Bronchial epithelial cell (primary cell): Measurements from ENCODE around the gene IL1R1. TPM values are rescaled to one million over a fixed set of nuclear protein-coding genes. Genes with fewer than 3 reads are reported as not detected.

ENCODE experiments used
- DNase-seq: peaks from one replicate; pipeline ENCODE4 v3.0.0-alpha.2; 2010; ENCODE audit warnings: low read depth
- FAIRE-seq: peaks from 2 replicates; lab custom pipeline; 2011; peaks lifted over from hg19 to GRCh38; lab: Jason Lieb, UNC
- H3K27me3 ChIP-seq: 2 replicates; pipeline ENCODE4 v1.5.1; 2011; ENCODE audit warnings: low read length; ENCODE audit not compliant: control insufficient read depth, insufficient read depth
- H3K36me3 ChIP-seq: 2 replicates; pipeline ENCODE4 v1.5.1; 2011; ENCODE audit warnings: low read length; ENCODE audit not compliant: control insufficient read depth, insufficient read depth
- H3K4me3 ChIP-seq: 2 replicates; pipeline ENCODE4 v1.5.1; 2011; ENCODE audit warnings: mild to moderate bottlenecking, low read depth, low read length, control low read depth
- CTCF ChIP-seq: IDR thresholded peaks from 2 replicates; pipeline ENCODE4 v1.5.1; 2011; ENCODE audit warnings: mild to moderate bottlenecking, moderate library complexity, low read length, control low read depth, inconsistent platforms; ENCODE audit not compliant: insufficient read depth, severe bottlenecking
- total RNA-seq: library from RNA; depleted of rRNA; stranded (reverse); fragments of >200 nt; gene quantifications from 2 replicates; pipeline ENCODE4 v1.2.1, GENCODE V29; 2014

The IL1R1 gene
- total RNA-seq, 1 donor from 2014 or later, result 1.6 TPM

DNA sequence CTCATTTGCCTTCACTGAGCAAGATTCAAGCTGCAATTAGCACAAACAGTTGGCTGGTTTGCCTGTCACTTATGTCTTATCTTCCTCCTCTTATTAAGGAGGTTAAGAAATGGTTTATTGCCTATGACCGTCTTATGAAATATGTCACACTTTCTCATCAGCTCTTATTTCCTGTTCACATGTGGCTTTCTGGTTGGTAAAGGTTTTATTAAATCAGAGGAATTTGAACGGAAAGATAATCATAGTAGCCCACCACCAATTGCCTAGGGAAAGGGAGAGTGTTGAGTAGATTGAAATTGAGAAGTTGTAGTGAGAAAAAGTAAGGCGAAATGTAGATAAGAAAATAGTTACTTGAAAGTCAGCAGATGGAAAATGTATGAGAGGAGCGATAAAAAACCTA lies 4.2 kb upstream of the IL1R1 start:
- no peak for TF ChIP-seq CTCF
- no peak overlapping the region for H3K4me3 ChIP-seq
- H3K27me3 ChIP-seq, result no peaks in the 10 kb centered on the region
- FAIRE-seq (no peak), DNase-seq (no peak)
- H3K36me3 ChIP-seq, result no peaks in the 10 kb centered on the region

- Histone ChIP-seq H3K4me3 (no peak overlapping the region), H3K36me3 (no peaks in the 10 kb centered on the region), H3K27me3 (no peaks in the 10 kb centered on the region)
- DNase-seq (no peak), FAIRE-seq (no peak)
- no peak for TF ChIP-seq CTCF
These were observed 2.7 kb upstream of the IL1R1 start for GRCh38 chr2:102139851-102140250.

DNA sequence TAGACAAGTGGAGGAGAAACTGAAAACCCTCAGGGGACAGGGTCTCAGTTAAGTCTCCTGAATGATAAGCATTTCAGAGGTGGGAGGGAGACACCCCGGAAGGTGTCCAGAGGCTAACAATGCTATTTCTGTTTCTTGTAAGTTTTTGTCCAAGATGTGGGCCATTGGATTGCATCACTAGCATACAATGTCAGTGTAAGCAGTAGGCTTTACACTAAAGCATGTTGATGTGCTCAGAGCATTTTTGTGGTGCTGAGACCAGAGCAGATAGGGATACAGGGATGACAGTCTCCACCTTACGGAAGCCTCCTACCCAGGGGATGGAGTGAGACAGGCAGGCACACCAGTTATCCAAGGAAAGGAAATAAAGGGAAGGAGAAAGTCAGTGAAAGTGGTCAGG lies 2.2 kb upstream of the IL1R1 start:
- FAIRE-seq, result no peak
- Histone ChIP-seq H3K36me3 (no peaks in the 10 kb centered on the region), H3K4me3 (no peak overlapping the region), H3K27me3 (no peaks in the 10 kb centered on the region)
- TF ChIP-seq CTCF, result no peak
- no peak for DNase-seq

- H3K4me3 ChIP-seq, result no peak overlapping the region
- H3K36me3 ChIP-seq, result no peaks in the 10 kb centered on the region
- FAIRE-seq (no peak), DNase-seq (peak; percentile 10)
- no peak for TF ChIP-seq CTCF
- H3K27me3 ChIP-seq, result no peaks in the 10 kb centered on the region
These were observed 1.3 kb upstream of the IL1R1 start for GRCh38 chr2:102141011-102141943.

GRCh38 chr2:102142829-102143449 lies 393 bp downstream of the IL1R1 start:
- H3K27me3 ChIP-seq, result no peaks in the 10 kb centered on the region
- H3K4me3 ChIP-seq, result peak overlapping the region; percentile 53
- FAIRE-seq (peak; percentile 82), DNase-seq (peak; percentile 37)
- no peak for TF ChIP-seq CTCF
- H3K36me3 ChIP-seq, result no peaks in the 10 kb centered on the region
